Measurements from ENCODE around the gene TSHR. TPM values are rescaled to one million over a fixed set of nuclear protein-coding genes. Genes with fewer than 3 reads are reported as not detected.

The TSHR gene
- total RNA-seq, 1 experiment from 2014 or later: not detected

GRCh38 chr14:80959496-80959895 is 4.1 kb downstream of the TSHR start:
- H3K79me2 ChIP-seq (ENCODE audit: low read length): no peaks in the 10 kb centered on the region
- no TSS peak for BruUV-seq (replicated peaks)
- no peaks in the 10 kb centered on the region for H3K9me3 ChIP-seq (ENCODE audit: low read length)
- H3K4me3 ChIP-seq (ENCODE audit: low read length): no peak overlapping the region
- ATAC-seq (no peak), DNase-seq (no peak)
- H3K36me3 ChIP-seq (ENCODE audit: low read depth, low read length): no peaks in the 10 kb centered on the region
- H3K4me1 ChIP-seq (ENCODE audit: insufficient read depth, low read length): no peaks in the 10 kb centered on the region; the same call in 1 of the 2 replicates
- H3K27me3 ChIP-seq (ENCODE audit: low read length): peaks cover 29% of the 10 kb centered on the region
- ChIA-PET POLR2A (ENCODE audit: unreplicated experiment) (no interaction called here), CTCF (no interaction called here)
- H3K27ac ChIP-seq (ENCODE audit: low read length): no peak overlapping the region
- H3K9me2 ChIP-seq (replicated peaks; ENCODE audit: low read length): no peaks in the 10 kb centered on the region
- no peaks in the 10 kb centered on the region for H3F3A ChIP-seq (ENCODE audit: low read length, unreplicated experiment)
- no peak overlapping the region for H3K9ac ChIP-seq (ENCODE audit: low read length)
- no peaks in the 10 kb centered on the region for H4K20me1 ChIP-seq (ENCODE audit: low read length)
- no peak overlapping the region for H2AFZ ChIP-seq (ENCODE audit: low read length)
- no peak for TF ChIP-seq EZH2phosphoT487 (IDR thresholded peaks at IDR 0.05; ENCODE audit: borderline replicate concordance, low read length)
- TF ChIP-seq EZH2 (IDR thresholded peaks at IDR 0.05; ENCODE audit: low read length, unreplicated experiment): no peak
- no peak overlapping the region for H3K4me2 ChIP-seq (ENCODE audit: low read length)
- intact Hi-C loops (cut with micrococcal nuclease): no loop called here

- Histone ChIP-seq H3K4me2 (ENCODE audit: low read length) (no peak overlapping the region), H3K4me1 (ENCODE audit: insufficient read depth, low read length) (0 out of 2 replicates have a peak, but pooled peaks cover 4% of the 10 kb centered on the region), H3K9me2 (replicated peaks; ENCODE audit: low read length) (no peaks in the 10 kb centered on the region), H3K27me3 (ENCODE audit: low read length) (peaks cover 31% of the 10 kb centered on the region), H3K9me3 (ENCODE audit: low read length) (no peaks in the 10 kb centered on the region), H3K79me2 (ENCODE audit: low read length) (no peaks in the 10 kb centered on the region), H2AFZ (ENCODE audit: low read length) (no peak overlapping the region), H3K4me3 (ENCODE audit: low read length) (no peak overlapping the region), H3K36me3 (ENCODE audit: low read depth, low read length) (no peaks in the 10 kb centered on the region), H3F3A (ENCODE audit: low read length, unreplicated experiment) (no peaks in the 10 kb centered on the region), H4K20me1 (ENCODE audit: low read length) (no peaks in the 10 kb centered on the region), H3K9ac (ENCODE audit: low read length) (no peak overlapping the region), H3K27ac (ENCODE audit: low read length) (no peak overlapping the region)
- ChIA-PET CTCF (interaction anchor here (0.5 kb wide), 1 partner anchor 1452 kb away, joined by 3 read pairs; no protein-coding TSS in a partner anchor), POLR2A (ENCODE audit: unreplicated experiment) (no interaction called here)
- ATAC-seq (no peak), DNase-seq (no peak)
- BruUV-seq (replicated peaks): no TSS peak
- no peak for TF ChIP-seq EZH2phosphoT487 (IDR thresholded peaks at IDR 0.05; ENCODE audit: borderline replicate concordance, low read length)
- TF ChIP-seq CTCF (conservative IDR thresholded peaks at IDR 0.05; ENCODE audit: low read depth, low read length): no peak
- no peak for TF ChIP-seq EZH2 (IDR thresholded peaks at IDR 0.05; ENCODE audit: low read length, unreplicated experiment)
- intact Hi-C loops (cut with micrococcal nuclease): no loop called here
Measured at GRCh38 chr14:80965037-80965436, 9.6 kb downstream of the TSHR start.

- BruUV-seq (replicated peaks): no TSS peak
- ChIA-PET POLR2A (ENCODE audit: unreplicated experiment) (no interaction called here), CTCF (interaction anchor here (0.9 kb wide), 1 partner anchor 13 kb away, joined by 4 read pairs; no protein-coding TSS in a partner anchor)
- no peak overlapping the region for H3K4me3 ChIP-seq (ENCODE audit: low read length)
- ATAC-seq (no peak), DNase-seq (no peak)
- intact Hi-C loops (cut with micrococcal nuclease): no loop called here
- no peaks in the 10 kb centered on the region for H3K36me3 ChIP-seq (ENCODE audit: low read depth, low read length)
- H3K9me2 ChIP-seq (replicated peaks; ENCODE audit: low read length): no peaks in the 10 kb centered on the region
- peaks cover 49% of the 10 kb centered on the region for H3K27me3 ChIP-seq (ENCODE audit: low read length)
- no peaks in the 10 kb centered on the region for H3K9me3 ChIP-seq (ENCODE audit: low read length)
- H3K4me2 ChIP-seq (ENCODE audit: low read length): no peak overlapping the region
- no peaks in the 10 kb centered on the region for H3F3A ChIP-seq (ENCODE audit: low read length, unreplicated experiment)
- TF ChIP-seq EZH2 (IDR thresholded peaks at IDR 0.05; ENCODE audit: low read length, unreplicated experiment): no peak
- TF ChIP-seq EZH2phosphoT487 (IDR thresholded peaks at IDR 0.05; ENCODE audit: borderline replicate concordance, low read length): no peak
- TF ChIP-seq CTCF (conservative IDR thresholded peaks at IDR 0.05; ENCODE audit: low read depth, low read length): no peak
- no peak overlapping the region for H2AFZ ChIP-seq (ENCODE audit: low read length)
- H3K9ac ChIP-seq (ENCODE audit: low read length): no peak overlapping the region
- no peaks in the 10 kb centered on the region for H3K4me1 ChIP-seq (ENCODE audit: insufficient read depth, low read length)
- H3K79me2 ChIP-seq (ENCODE audit: low read length): no peaks in the 10 kb centered on the region
- no peak overlapping the region for H3K27ac ChIP-seq (ENCODE audit: low read length)
- no peaks in the 10 kb centered on the region for H4K20me1 ChIP-seq (ENCODE audit: low read length)
Measured at GRCh38 chr14:80973931-80974641, 18.7 kb downstream of the TSHR start.
